Amniotic epithelial cell (primary cell): ENCODE results near the gene LCE1D.

Experiments
- DNase-seq: peaks from one replicate; pipeline ENCODE4 v3.0.0-alpha.2; 2010; ENCODE audit warnings: low read depth

LCE1D gene

DNA sequence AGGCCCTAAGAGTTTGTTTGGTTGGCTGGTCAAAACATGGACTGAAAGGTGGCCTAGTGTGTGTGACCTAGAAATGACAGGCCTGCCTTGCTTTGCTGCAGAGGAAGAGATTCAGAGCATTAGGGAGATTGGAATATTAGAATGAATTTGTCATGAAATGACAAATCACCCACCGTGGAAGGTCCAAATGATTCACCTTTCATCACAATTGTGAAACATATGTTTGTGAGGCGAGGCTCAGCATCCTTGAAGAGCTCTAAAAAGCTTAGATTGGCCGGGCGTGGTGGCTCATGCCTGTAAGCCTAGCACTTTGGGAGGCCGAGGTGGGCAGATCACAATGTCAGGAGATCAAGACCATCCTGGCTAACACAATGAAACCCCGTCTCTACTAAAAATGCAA, 20.8 kb downstream of the LCE1D start:
- no peak for DNase-seq

DNA sequence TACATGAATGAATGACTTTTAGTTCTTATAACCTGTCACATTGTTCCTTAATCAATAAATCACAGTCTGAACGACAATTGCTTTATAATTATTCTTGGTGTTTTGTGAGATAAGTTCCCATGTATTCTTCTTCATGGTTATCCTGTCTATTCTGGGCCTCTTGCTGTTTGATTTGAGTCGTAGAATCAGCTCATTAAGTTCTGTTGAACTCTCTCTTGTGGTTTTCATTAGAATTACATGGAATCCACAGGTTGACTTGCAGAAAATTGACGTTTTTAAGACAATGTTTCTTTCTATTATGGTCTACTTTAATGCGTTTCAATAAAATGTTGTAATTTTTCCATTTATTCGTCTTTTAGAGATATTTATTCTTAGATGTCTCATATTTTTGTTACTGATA, 26.8 kb downstream of the LCE1D start:
- DNase-seq = no peak

DNA sequence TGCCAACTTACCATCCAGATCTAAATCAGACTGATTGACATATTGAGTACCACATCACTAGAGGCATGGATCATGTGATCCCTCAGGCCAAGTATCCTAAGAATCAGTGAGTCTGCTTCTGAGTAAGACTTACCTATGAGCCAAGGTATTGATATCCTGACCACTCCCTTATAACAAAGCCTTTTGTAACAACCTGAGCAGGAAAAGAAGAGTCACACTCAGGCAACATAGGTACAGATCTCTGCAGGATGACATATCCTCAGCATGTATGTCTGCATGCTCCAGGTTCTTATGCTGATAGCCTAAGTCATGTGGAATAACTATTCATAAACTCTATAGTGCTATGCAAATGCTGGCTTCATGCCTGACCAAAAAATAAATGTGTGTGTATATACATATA, 28.4 kb downstream of the LCE1D start:
- DNase-seq = no peak

DNA sequence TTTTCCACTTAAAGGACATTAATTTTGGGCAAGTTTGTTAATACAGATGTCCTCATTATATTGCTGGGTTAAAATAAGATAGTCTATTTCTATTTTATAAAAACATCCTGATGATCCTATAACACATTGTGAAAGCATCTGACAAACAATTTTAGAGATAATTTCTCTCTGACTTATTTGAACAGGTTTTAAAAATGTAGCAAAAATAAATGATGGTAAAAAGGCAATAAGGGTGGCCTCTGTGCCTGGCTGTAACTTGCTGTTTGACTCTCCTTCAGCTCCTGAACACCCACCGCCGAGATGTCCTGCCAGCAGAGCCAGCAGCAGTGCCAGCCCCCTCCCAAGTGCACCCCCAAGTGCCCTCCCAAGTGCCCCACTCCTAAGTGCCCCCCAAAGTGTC, 30.7 kb downstream of the LCE1D start, which contains the start of gene LCE1A:
LCE1A (plus strand) TSS at position 301 of the 400 bp plus-strand sequence; CDS start at position 301, 0 bp downstream.
- no peak for DNase-seq

DNA sequence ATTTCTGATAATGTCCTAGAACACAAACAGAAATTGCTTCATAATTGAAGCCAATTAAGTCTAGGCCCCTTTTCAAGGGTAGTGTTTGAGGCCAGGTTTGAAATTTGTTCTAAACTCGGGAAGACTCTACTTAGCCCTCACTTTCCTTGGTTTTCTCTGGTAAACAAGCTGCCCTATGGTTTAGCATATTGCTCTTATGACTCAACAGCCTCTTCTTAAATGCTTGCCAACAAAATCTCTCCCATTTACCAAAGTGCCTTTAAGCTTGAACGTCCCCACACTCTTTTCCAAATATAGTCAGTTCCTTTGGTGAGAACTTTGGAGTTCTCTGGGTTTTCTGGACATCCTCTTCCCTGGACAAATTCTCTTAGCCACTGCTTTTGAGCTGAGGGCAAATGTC, 40.3 kb downstream of the LCE1D start:
- DNase-seq = no peak

DNA sequence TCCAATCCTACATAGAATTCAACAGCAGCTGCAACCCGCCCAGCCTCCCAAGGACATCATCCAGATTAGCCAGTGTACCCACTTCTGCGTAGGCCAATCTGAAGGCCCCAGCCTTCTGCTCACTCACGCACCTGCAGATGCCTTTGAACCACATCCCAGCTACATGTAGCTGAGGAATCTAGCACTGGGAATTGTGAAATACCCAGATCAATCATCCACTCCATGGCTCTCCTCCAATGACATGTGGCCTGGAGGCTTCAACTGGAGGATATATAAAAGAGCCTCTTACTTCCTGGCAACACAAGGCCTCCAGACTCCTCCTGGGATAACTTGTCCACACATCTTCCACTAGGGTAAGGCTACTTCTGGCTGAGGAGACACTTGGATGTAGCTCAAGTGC, 46.0 kb downstream of the LCE1D start, which contains the start of gene LCE6A:
LCE6A (plus strand) TSS at position 301 of the 400 bp plus-strand sequence. CDS start 665 bp downstream, outside the sequence.
- DNase-seq = no peak
